H1 (cell line): ENCODE measurements around the gene SERPINB1. TPM values are rescaled to one million over a fixed set of nuclear protein-coding genes. Genes with fewer than 3 reads are reported as not detected.

Source experiments
- CHD7 ChIP-seq: fragments of 300-600 bp; sonication (generic); IDR thresholded peaks from 2 replicates; pipeline ENCODE4 v1.7.1; 2012; ENCODE audit warnings: low read length, moderate library complexity, mild to moderate bottlenecking, inconsistent platforms; ENCODE audit not compliant: insufficient replicate concordance
- EGR1 ChIP-seq: IDR thresholded peaks from 2 replicates; pipeline ENCODE4 v1.6.1; 2011; ENCODE audit warnings: low read depth, low read length, borderline replicate concordance
- HDAC6 ChIP-seq: IDR thresholded peaks from one replicate; pipeline ENCODE4 v1.7.1; 2012; ENCODE audit warnings: low read depth, mild to moderate bottlenecking, inconsistent platforms, low read length, moderate library complexity
- polyA plus RNA-seq, 7 experiments: library from polyadenylated mRNA; depleted of rRNA in 3 of 7; stranded (reverse) in 5 of 7; unstranded in 2 of 7; fragments of >200 nt in 5 of 7; fragments of 200-250 nt in 2 of 7; gene quantifications; 1 replicate in 5 of 7; 2 replicates in 1 of 7; 4 replicates in 1 of 7; pipeline versions ENCODE4 v1.2.1 to v1.2.3, GENCODE V29; 2011 to 2013; ENCODE audit warnings: missing spikeins in 2 of 7, mixed read lengths in 2 of 7
- total RNA-seq: library from RNA; stranded (reverse); fragmentation: NEBNext Ultra II Directional; extraction: Animal tissue kit (Norgen Biotek cat#: 25700); gene quantifications from 2 replicates; pipeline ENCODE4 v1.2.1, GENCODE V29; 2021

SERPINB1 gene
- total and polyA plus RNA-seq, 2 of the 8 experiments (the other 6 are each of a cell fraction or from before 2014, with no cell fraction given), result 8.1 to 17.3 TPM

GRCh38 chr6:2873643-2874042 is 32.0 kb upstream of the SERPINB1 start (continued):
- TF ChIP-seq CHD7 (no peak), EGR1 (no peak), HDAC6 (no peak)
- TF ChIP-seq, all 59 proteins: peak for 0
